Measurements from ENCODE around the gene ZFHX2. TPM values are rescaled to one million over a fixed set of nuclear protein-coding genes. Genes with fewer than 3 reads are reported as not detected.

Gene ZFHX2
- total RNA-seq, 2 experiments from 2014 or later: 0.36 to 0.57 TPM

DNA sequence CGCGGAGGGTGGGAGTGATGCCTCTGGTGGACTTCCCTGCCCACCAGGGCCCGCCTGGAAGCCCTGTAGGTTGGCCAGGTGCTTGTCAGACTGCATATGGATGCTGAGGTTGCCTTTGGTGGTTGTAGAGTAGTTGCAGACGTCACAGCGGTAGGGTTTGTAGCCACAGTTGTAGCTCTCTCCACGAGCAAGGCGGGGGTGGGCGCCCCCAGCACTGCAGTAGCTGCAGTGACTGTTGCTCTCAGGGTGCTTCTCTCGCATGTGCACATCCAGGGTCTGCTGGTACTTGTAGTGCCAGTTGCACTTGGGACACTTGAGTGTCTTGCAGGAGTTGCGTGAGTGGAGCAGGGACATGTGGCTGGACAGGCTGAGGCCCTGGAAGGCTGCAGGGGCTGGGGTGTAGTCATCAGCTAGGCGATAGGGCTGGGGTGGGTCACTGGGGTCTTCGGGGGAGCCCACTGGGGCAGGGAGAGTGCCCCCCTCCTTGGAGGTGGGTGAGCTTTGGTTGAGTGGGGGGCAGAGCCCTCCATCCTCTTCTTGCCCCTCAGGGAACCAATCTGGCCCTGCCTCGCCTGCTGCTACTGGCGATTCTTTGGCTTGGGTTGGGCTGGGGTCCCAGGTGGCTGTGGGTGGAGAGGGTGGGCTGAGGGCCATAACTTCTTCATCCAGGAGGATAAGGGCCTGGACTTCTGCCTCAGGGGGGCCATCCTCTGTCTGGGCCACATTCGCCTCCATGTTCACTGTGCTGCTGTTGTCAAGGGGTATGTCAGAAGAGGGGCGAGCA lies 17.7 kb downstream of the ZFHX2 start:
- DNase-seq: no peak
- H3K27me3 Mint-ChIP-seq (ENCODE audit: low read depth): no peaks in the 10 kb centered on the region
- no peak overlapping the region for H3K4me3 Mint-ChIP-seq
- H3K4me1 Mint-ChIP-seq (ENCODE audit: low read depth): peaks cover 4% of the 10 kb centered on the region
- H3K27ac Mint-ChIP-seq: no peak overlapping the region
- H3K9me3 Mint-ChIP-seq: no peaks in the 10 kb centered on the region
- CTCF ChIA-PET: interaction anchor here (0.7 to 2.1 kb wide), 3 partner anchors 15 to 29 kb away, joined by 3 to 6 read pairs (median 4); no protein-coding TSS in a partner anchor
- no peaks in the 10 kb centered on the region for H3K36me3 Mint-ChIP-seq (ENCODE audit: low read depth)
- intact Hi-C loops (cut with micrococcal nuclease): no loop called here

- Mint-ChIP-seq H3K27ac (no peak overlapping the region), H3K36me3 (ENCODE audit: low read depth) (no peaks in the 10 kb centered on the region), H3K9me3 (no peaks in the 10 kb centered on the region), H3K4me3 (no peak overlapping the region), H3K4me1 (ENCODE audit: low read depth) (peaks cover 4% of the 10 kb centered on the region), H3K27me3 (ENCODE audit: low read depth) (no peaks in the 10 kb centered on the region)
- intact Hi-C loops (cut with micrococcal nuclease): no loop called here
- CTCF ChIA-PET: interaction anchor here (0.6 to 1.1 kb wide), 4 partner anchors 9 to 190 kb away, joined by 3 to 4 read pairs (median 4); no protein-coding TSS in a partner anchor
- no peak for DNase-seq
Observed at GRCh38 chr14:23532658-23533057, 18.9 kb downstream of the ZFHX2 start.

DNA sequence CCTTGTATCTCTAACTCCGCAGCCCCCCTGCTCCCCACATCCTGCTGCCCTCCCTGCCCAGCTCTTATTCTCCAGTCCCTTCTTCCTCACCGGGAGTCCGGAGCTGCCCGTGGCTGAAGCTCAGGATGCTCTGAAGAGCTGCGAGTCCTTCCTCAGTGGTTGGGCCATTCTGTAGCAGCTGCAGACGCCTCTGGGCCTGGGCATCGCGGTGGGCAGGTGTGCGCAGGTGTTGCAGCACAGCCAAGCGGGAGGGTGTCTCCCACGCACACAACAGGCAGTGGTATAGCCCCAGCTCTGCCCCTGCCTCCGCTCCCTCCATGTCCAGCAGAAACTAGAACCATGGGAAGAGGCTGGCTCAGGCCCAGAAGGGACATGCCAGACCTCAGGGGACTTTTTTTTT lies 20.2 kb downstream of the ZFHX2 start:
- intact Hi-C loops (cut with micrococcal nuclease): no loop called here
- H3K36me3 Mint-ChIP-seq (ENCODE audit: low read depth): no peaks in the 10 kb centered on the region
- no peaks in the 10 kb centered on the region for H3K9me3 Mint-ChIP-seq
- no peak for DNase-seq
- H3K4me3 Mint-ChIP-seq: no peak overlapping the region
- peaks cover 4% of the 10 kb centered on the region for H3K4me1 Mint-ChIP-seq (ENCODE audit: low read depth)
- CTCF ChIA-PET: interaction anchor here (1.0 kb wide), 1 partner anchor 10 kb away, joined by 3 read pairs; no protein-coding TSS in a partner anchor
- H3K27me3 Mint-ChIP-seq (ENCODE audit: low read depth): no peaks in the 10 kb centered on the region
- no peak overlapping the region for H3K27ac Mint-ChIP-seq

DNA sequence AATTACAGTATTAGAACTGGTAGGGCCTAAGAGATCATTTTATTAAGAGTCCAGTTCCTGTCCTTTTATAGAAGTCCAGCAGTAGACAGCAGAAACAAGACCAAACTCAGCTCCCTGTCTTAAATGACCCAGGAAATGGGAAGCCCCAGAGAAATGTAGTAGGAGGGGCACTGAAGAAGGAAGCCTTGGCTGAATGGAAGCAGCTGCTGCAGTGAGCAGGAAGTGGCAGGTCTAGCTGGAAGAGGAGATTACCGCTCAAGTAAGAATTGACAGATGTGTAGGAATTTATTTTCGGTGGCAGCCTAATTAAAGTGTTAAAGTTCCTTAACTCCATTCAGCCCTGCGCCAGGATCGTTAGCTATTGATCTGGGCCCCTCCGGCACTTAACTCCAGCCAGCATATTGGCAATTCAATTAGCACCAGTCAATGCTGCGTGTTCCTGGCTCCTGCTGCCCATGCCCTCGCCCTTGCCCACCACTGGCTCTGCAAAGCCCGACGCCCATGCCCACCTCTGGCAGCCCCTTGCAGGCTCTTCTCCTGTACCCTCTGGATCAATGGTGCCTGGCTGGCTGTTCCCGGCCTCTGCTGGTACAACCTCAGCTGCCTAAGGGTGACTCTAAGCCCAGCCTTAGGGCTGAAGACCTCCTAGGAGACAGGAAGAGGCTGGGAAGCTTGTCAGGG lies 21.1 kb downstream of the ZFHX2 start:
- no peaks in the 10 kb centered on the region for H3K36me3 Mint-ChIP-seq (ENCODE audit: low read depth)
- H3K9me3 Mint-ChIP-seq: no peaks in the 10 kb centered on the region
- intact Hi-C loops (cut with micrococcal nuclease): no loop called here
- no peak overlapping the region for H3K4me3 Mint-ChIP-seq
- CTCF ChIA-PET: interaction anchor here (1.0 to 1.8 kb wide), 3 partner anchors 9 to 101 kb away, joined by 3 to 13 read pairs (median 3); no protein-coding TSS in a partner anchor
- DNase-seq: no peak
- no peak overlapping the region for H3K27ac Mint-ChIP-seq
- peaks cover 4% of the 10 kb centered on the region for H3K4me1 Mint-ChIP-seq (ENCODE audit: low read depth)
- H3K27me3 Mint-ChIP-seq (ENCODE audit: low read depth): no peaks in the 10 kb centered on the region

DNA sequence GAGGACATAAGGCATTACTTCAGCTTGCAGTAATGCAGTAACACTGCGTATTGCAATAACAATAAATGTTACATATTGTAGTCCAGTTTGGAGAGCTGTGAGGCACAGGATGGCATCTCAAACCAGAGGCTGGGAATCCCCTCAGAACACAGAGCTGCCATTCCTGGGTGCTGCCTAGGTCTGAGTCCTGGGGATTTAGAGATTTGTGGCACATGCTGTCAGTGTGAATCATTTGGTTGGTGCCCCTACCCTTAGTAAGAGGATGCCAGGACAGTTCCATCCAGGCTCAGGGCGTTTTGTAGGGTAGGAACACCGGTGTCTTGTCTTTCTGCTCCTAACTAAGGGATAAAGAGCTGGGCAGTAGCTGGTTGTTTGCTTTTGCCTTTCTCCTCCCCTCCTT lies 22.5 kb downstream of the ZFHX2 start:
- Mint-ChIP-seq H3K27ac (no peak overlapping the region), H3K4me1 (ENCODE audit: low read depth) (peaks cover 4% of the 10 kb centered on the region), H3K36me3 (ENCODE audit: low read depth) (no peaks in the 10 kb centered on the region), H3K27me3 (ENCODE audit: low read depth) (no peaks in the 10 kb centered on the region), H3K4me3 (no peak overlapping the region), H3K9me3 (no peaks in the 10 kb centered on the region)
- CTCF ChIA-PET: interaction anchor here (1.0 to 1.8 kb wide), 2 partner anchors 10 to 34 kb away, joined by 3 to 13 read pairs; no protein-coding TSS in a partner anchor
- intact Hi-C loops (cut with micrococcal nuclease): no loop called here
- DNase-seq: no peak

GRCh38 chr14:23528555-23528954 lies 23.0 kb downstream of the ZFHX2 start:
- H3K4me1 Mint-ChIP-seq (ENCODE audit: low read depth): peaks cover 4% of the 10 kb centered on the region
- no peak for DNase-seq
- CTCF ChIA-PET: interaction anchor here (1.0 to 1.8 kb wide), 2 partner anchors 11 to 35 kb away, joined by 3 to 13 read pairs; no protein-coding TSS in a partner anchor
- no peak overlapping the region for H3K4me3 Mint-ChIP-seq
- intact Hi-C loops (cut with micrococcal nuclease): no loop called here
- H3K27ac Mint-ChIP-seq: no peak overlapping the region
- no peaks in the 10 kb centered on the region for H3K36me3 Mint-ChIP-seq (ENCODE audit: low read depth)
- H3K27me3 Mint-ChIP-seq (ENCODE audit: low read depth): no peaks in the 10 kb centered on the region
- no peaks in the 10 kb centered on the region for H3K9me3 Mint-ChIP-seq

- H3K9me3 Mint-ChIP-seq: no peaks in the 10 kb centered on the region
- intact Hi-C loops (cut with micrococcal nuclease): no loop called here
- H3K36me3 Mint-ChIP-seq (ENCODE audit: low read depth): no peaks in the 10 kb centered on the region
- no peak overlapping the region for H3K27ac Mint-ChIP-seq
- no peak overlapping the region for H3K4me3 Mint-ChIP-seq
- no peaks in the 10 kb centered on the region for H3K27me3 Mint-ChIP-seq (ENCODE audit: low read depth)
- no peaks in the 10 kb centered on the region for H3K4me1 Mint-ChIP-seq (ENCODE audit: low read depth)
- CTCF ChIA-PET: interaction anchor here (1.0 to 1.3 kb wide), 2 partner anchors 13 to 63 kb away, joined by 3 to 6 read pairs; no protein-coding TSS in a partner anchor
- no peak for DNase-seq
Observed at GRCh38 chr14:23525611-23526010, 26.0 kb downstream of the ZFHX2 start.

GRCh38 chr14:23524954-23525353 lies 26.6 kb downstream of the ZFHX2 start:
- H3K4me3 Mint-ChIP-seq: no peak overlapping the region
- no peak for DNase-seq
- no peaks in the 10 kb centered on the region for H3K36me3 Mint-ChIP-seq (ENCODE audit: low read depth)
- no peak overlapping the region for H3K27ac Mint-ChIP-seq
- H3K27me3 Mint-ChIP-seq (ENCODE audit: low read depth): no peaks in the 10 kb centered on the region
- no peaks in the 10 kb centered on the region for H3K4me1 Mint-ChIP-seq (ENCODE audit: low read depth)
- intact Hi-C loops (cut with micrococcal nuclease): no loop called here
- CTCF ChIA-PET: interaction anchor here (1.3 kb wide), 1 partner anchor 14 kb away, joined by 6 read pairs; no protein-coding TSS in a partner anchor
- no peaks in the 10 kb centered on the region for H3K9me3 Mint-ChIP-seq

DNA sequence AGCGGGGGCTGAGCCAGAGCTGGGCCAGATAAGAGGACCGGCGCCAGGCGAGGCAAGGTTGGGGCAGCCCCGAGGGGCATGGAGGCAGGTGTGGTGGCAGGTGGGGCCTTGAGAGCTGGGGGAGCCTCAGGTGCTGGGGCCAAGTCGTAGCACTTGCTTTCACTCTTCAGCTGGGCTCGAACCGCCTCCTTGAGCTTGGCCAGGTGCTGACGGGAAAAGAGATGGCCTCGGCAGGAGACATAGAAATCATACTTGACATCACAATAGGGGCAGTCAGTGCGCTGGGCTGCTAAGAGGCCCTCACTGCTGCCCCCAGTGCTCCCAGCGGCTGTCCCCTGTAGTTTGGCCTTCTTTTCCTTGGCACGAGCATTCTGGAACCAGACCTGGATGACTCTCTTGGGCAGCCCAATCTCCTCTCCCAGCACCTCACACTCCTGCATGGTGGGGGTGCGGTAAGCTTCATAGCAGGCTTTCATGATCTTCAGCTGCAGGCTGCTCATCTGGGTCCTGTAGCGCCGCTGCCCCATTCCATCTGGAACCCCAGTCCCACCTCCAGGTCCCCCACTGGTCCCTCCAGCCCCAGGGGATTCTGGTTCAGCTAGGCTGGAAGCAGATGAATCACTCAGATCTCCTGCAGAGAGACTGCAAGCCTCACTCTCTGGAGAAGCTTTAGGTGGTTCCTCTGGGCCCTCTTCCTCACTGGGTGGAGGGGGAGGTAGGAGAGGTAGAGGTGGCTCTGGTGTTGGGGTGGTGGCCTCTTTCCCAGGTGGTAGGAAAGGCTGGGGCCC lies 28.1 kb downstream of the ZFHX2 start:
- Mint-ChIP-seq H3K9me3 (no peaks in the 10 kb centered on the region), H3K4me3 (no peak overlapping the region), H3K27me3 (ENCODE audit: low read depth) (no peaks in the 10 kb centered on the region), H3K36me3 (ENCODE audit: low read depth) (no peaks in the 10 kb centered on the region), H3K27ac (no peak overlapping the region), H3K4me1 (ENCODE audit: low read depth) (no peaks in the 10 kb centered on the region)
- intact Hi-C loops (cut with micrococcal nuclease): no loop called here
- DNase-seq: no peak
- CTCF ChIA-PET: no interaction called here

GRCh38 chr14:23522643-23523198 lies 28.8 kb downstream of the ZFHX2 start:
- no peaks in the 10 kb centered on the region for H3K36me3 Mint-ChIP-seq (ENCODE audit: low read depth)
- H3K9me3 Mint-ChIP-seq: no peaks in the 10 kb centered on the region
- CTCF ChIA-PET: no interaction called here
- DNase-seq: no peak
- no peak overlapping the region for H3K27ac Mint-ChIP-seq
- no peak overlapping the region for H3K4me3 Mint-ChIP-seq
- H3K4me1 Mint-ChIP-seq (ENCODE audit: low read depth): no peaks in the 10 kb centered on the region
- no peaks in the 10 kb centered on the region for H3K27me3 Mint-ChIP-seq (ENCODE audit: low read depth)
- intact Hi-C loops (cut with micrococcal nuclease): no loop called here

- Mint-ChIP-seq H3K4me1 (ENCODE audit: low read depth) (no peaks in the 10 kb centered on the region), H3K27me3 (ENCODE audit: low read depth) (no peaks in the 10 kb centered on the region), H3K9me3 (no peaks in the 10 kb centered on the region), H3K4me3 (no peak overlapping the region), H3K36me3 (ENCODE audit: low read depth) (no peaks in the 10 kb centered on the region), H3K27ac (no peak overlapping the region)
- CTCF ChIA-PET: interaction anchor here (1.2 kb wide), 1 partner anchor 13 kb away, joined by 4 read pairs; no protein-coding TSS in a partner anchor
- DNase-seq: no peak
- intact Hi-C loops (cut with micrococcal nuclease): no loop called here
Observed at GRCh38 chr14:23521785-23522640, 29.6 kb downstream of the ZFHX2 start.

All from activated naive CD4-positive, alpha-beta T cell treated with anti-CD3 and anti-CD28 coated beads for 36 hours (primary cell).